HepG2 (cell line): Measurements from ENCODE around the gene UBL5. TPM values are rescaled to one million over a fixed set of nuclear protein-coding genes. Genes with fewer than 3 reads are reported as not detected.

ENCODE experiments used
- EED ChIP-seq: sonication (generic); formaldehyde crosslinking; IDR thresholded peaks from 2 replicates; pipeline ENCODE4 v1.5.0; 2020; ENCODE audit warnings: mild to moderate bottlenecking, missing genetic modification reagents
- ELK4 ChIP-seq: sonication (generic); formaldehyde crosslinking; IDR thresholded peaks from 2 replicates; pipeline ENCODE4 v1.9.0; 2021; ENCODE audit warnings: missing genetic modification reagents, borderline replicate concordance
- FUBP1 ChIP-seq: sonication (generic); formaldehyde crosslinking; IDR thresholded peaks from 2 replicates; pipeline ENCODE4 v1.5.1; 2020; ENCODE audit warnings: missing genetic modification reagents, mild to moderate bottlenecking, borderline replicate concordance
- GABPB1 ChIP-seq: IDR thresholded peaks from 2 replicates; pipeline ENCODE4 v1.6.1; 2016; ENCODE audit warnings: mild to moderate bottlenecking, missing genetic modification reagents, moderate library complexity, missing compliant biosample characterization
- GATAD1 ChIP-seq: IDR thresholded peaks from 2 replicates; pipeline ENCODE4 v1.6.1; 2016; ENCODE audit warnings: missing genetic modification reagents, missing compliant biosample characterization
- GLI4 ChIP-seq: sonication (generic); formaldehyde crosslinking; IDR thresholded peaks from 2 replicates; pipeline ENCODE4 v1.5.1; 2020; ENCODE audit warnings: missing genetic modification reagents, mild to moderate bottlenecking, moderate library complexity, borderline replicate concordance
- HOXA9 ChIP-seq: sonication (generic); formaldehyde crosslinking; IDR thresholded peaks from 2 replicates; pipeline ENCODE4 v1.8.1; 2022; ENCODE audit warnings: missing genetic modification reagents, mild to moderate bottlenecking, moderate library complexity, borderline replicate concordance
- JDP2 ChIP-seq: sonication (generic); formaldehyde crosslinking; IDR thresholded peaks from 2 replicates; pipeline ENCODE4 v1.8.1; 2022; ENCODE audit warnings: missing genetic modification reagents, borderline replicate concordance
- JUND ChIP-seq: sonication (generic); formaldehyde crosslinking; IDR thresholded peaks from 2 replicates; pipeline ENCODE4 v1.8.0; 2022; ENCODE audit warnings: mild to moderate bottlenecking, missing genetic modification reagents
- KMT2A ChIP-seq: sonication (generic); formaldehyde crosslinking; IDR thresholded peaks from 2 replicates; pipeline ENCODE4 v1.4.0; 2020; ENCODE audit warnings: missing genetic modification reagents
- MED8 ChIP-seq: sonication (generic); formaldehyde crosslinking; IDR thresholded peaks from 2 replicates; pipeline ENCODE4 v1.8.1; 2023; ENCODE audit warnings: mild to moderate bottlenecking, missing genetic modification reagents; ENCODE audit not compliant: insufficient replicate concordance
- NFE2L2 ChIP-seq: fragments of 150-350 bp; IDR thresholded peaks from 2 replicates; pipeline ENCODE4 v1.6.1; 2014; ENCODE audit warnings: low read length
- NRL ChIP-seq: sonication (generic); formaldehyde crosslinking; IDR thresholded peaks from 2 replicates; pipeline ENCODE4 v1.5.0; 2020; ENCODE audit warnings: missing genetic modification reagents, mild to moderate bottlenecking, moderate library complexity, borderline replicate concordance
- PLRG1 ChIP-seq: fragments of 450-650 bp; conservative IDR thresholded peaks from 2 replicates; pipeline ENCODE4 v1.6.1; 2016
- SALL1 ChIP-seq: sonication (generic); formaldehyde crosslinking; IDR thresholded peaks from 2 replicates; pipeline ENCODE4 v1.8.0; 2022; ENCODE audit warnings: mild to moderate bottlenecking, missing genetic modification reagents
- SP1 ChIP-seq, 2 experiments: fragments of 450-650 bp in 1 of 2; sonication (generic) in 1 of 2; formaldehyde crosslinking in 1 of 2; IDR thresholded peaks; 2 replicates each; pipeline versions ENCODE4 v1.4.0 to v1.6.1; 2016 to 2020; ENCODE audit warnings: missing genetic modification reagents in 1 of 2
- SP4 ChIP-seq: sonication (generic); formaldehyde crosslinking; IDR thresholded peaks from 2 replicates; pipeline ENCODE4 v1.8.1; 2023; ENCODE audit warnings: mild to moderate bottlenecking, missing genetic modification reagents
- TIGD3 ChIP-seq: sonication (generic); formaldehyde crosslinking; IDR thresholded peaks from 2 replicates; pipeline ENCODE4 v1.5.1; 2020; ENCODE audit warnings: mild to moderate bottlenecking, missing genetic modification reagents, borderline replicate concordance
- WIZ ChIP-seq: sonication (generic); formaldehyde crosslinking; IDR thresholded peaks from 2 replicates; pipeline ENCODE4 v1.5.1; 2020; ENCODE audit warnings: mild to moderate bottlenecking, missing genetic modification reagents
- ZNF101 ChIP-seq: sonication (generic); formaldehyde crosslinking; IDR thresholded peaks from 2 replicates; pipeline ENCODE4 v1.4.0; 2020; ENCODE audit warnings: mild to moderate bottlenecking, low read depth, missing genetic modification reagents, borderline replicate concordance
- ZNF225 ChIP-seq: sonication (generic); formaldehyde crosslinking; IDR thresholded peaks from 2 replicates; pipeline ENCODE4 v1.4.0; 2020; ENCODE audit warnings: mild to moderate bottlenecking, missing genetic modification reagents
- ZNF343 ChIP-seq: sonication (generic); formaldehyde crosslinking; IDR thresholded peaks from 2 replicates; pipeline ENCODE4 v1.4.0; 2020; ENCODE audit warnings: mild to moderate bottlenecking, missing genetic modification reagents
- ZNF891 ChIP-seq: sonication (generic); formaldehyde crosslinking; IDR thresholded peaks from 2 replicates; pipeline ENCODE4 v1.5.0; 2020; ENCODE audit warnings: mild to moderate bottlenecking, missing genetic modification reagents
- ZSCAN22 ChIP-seq: sonication (generic); formaldehyde crosslinking; IDR thresholded peaks from 2 replicates; pipeline ENCODE4 v1.4.0; 2020; ENCODE audit warnings: mild to moderate bottlenecking, missing genetic modification reagents
- polyA plus RNA-seq, 8 experiments: library from polyadenylated mRNA; depleted of rRNA in 3 of 8; stranded (reverse) in 7 of 8; unstranded in 1 of 8; fragments of >200 nt; fragmentation: Illumina TruSeq in 4 of 8; extraction: Trizol in 4 of 8; gene quantifications; 2 replicates each; pipeline versions ENCODE4 v1.2.1 to v1.2.3, GENCODE V29; 2011 to 2016; ENCODE audit warnings: low read depth in 4 of 8, missing spikeins in 1 of 8, mixed read lengths in 1 of 8; ENCODE audit not compliant: insufficient read depth in 1 of 8
- total RNA-seq, 5 experiments: library from RNA; depleted of rRNA; stranded (reverse); fragments of >200 nt; fragmentation: Illumina TruSeq; extraction: Trizol; gene quantifications; 2 replicates each; pipeline ENCODE4 v1.2.3, GENCODE V29; 2016; ENCODE audit warnings: low read depth in 1 of 5
- TF ChIP-seq, protein P1 (sequence below): sonication (generic); IDR thresholded peaks from 2 replicates; pipeline ENCODE4 v1.6.1; 2016; ENCODE audit warnings: low read depth, borderline replicate concordance

Gene UBL5
- total and polyA plus RNA-seq, 2 of the 13 experiments (the other 11 are each of a cell fraction or from before 2014, with no cell fraction given): 373 to 487 TPM

- TF ChIP-seq TIGD3 (CRISPR knock-in tag): no peak
- TF ChIP-seq SALL1: peak; percentile 62
- peak; percentile 93 for TF ChIP-seq SP4 (CRISPR knock-in tag)
- 0 out of 2 replicates have a peak, but pooled peaks have one; percentile 67 for TF ChIP-seq GLI4 (CRISPR knock-in tag)
- TF ChIP-seq ZNF891 (CRISPR knock-in tag): peak; percentile 78; the same call in 1 of the 2 replicates
- peak; percentile 99 for TF ChIP-seq GATAD1 (CRISPR knock-in tag)
- TF ChIP-seq, protein P1, sequence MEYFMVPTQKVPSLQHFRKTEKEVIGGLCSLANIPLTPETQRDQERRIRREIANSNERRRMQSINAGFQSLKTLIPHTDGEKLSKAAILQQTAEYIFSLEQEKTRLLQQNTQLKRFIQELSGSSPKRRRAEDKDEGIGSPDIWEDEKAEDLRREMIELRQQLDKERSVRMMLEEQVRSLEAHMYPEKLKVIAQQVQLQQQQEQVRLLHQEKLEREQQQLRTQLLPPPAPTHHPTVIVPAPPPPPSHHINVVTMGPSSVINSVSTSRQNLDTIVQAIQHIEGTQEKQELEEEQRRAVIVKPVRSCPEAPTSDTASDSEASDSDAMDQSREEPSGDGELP: no peak; the same call in 1 of the 2 replicates
- TF ChIP-seq SP1 (IDR thresholded peaks at IDR 0.05): no peak
- peak; percentile 71 for TF ChIP-seq SP1 (CRISPR knock-in tag; IDR thresholded peaks at IDR 0.05)
- TF ChIP-seq WIZ (CRISPR knock-in tag): peak; percentile 62; the same call in 1 of the 2 replicates
- TF ChIP-seq FUBP1 (CRISPR knock-in tag): no peak
- TF ChIP-seq ELK4 (CRISPR knock-in tag): no peak
- TF ChIP-seq ZSCAN22 (CRISPR knock-in tag): no peak
- TF ChIP-seq JDP2 (CRISPR knock-in tag): no peak
- TF ChIP-seq ZNF225 (CRISPR knock-in tag): peak; percentile 85; the same call in 1 of the 2 replicates
- no peak for TF ChIP-seq ZNF101 (CRISPR knock-in tag)
- TF ChIP-seq KMT2A (CRISPR knock-in tag): no peak; the same call in 1 of the 2 replicates
- no peak for TF ChIP-seq HOXA9 (CRISPR knock-in tag)
- TF ChIP-seq NRL (CRISPR knock-in tag): peak; percentile 89; the same call in 1 of the 2 replicates
- TF ChIP-seq EED (CRISPR knock-in tag): peak; percentile 50; the same call in 1 of the 2 replicates
- TF ChIP-seq JUND (CRISPR knock-in tag): no peak
- TF ChIP-seq ZNF343 (CRISPR knock-in tag): no peak
- no peak for TF ChIP-seq PLRG1
- TF ChIP-seq MED8 (CRISPR knock-in tag): peak; percentile 85
- TF ChIP-seq GABPB1: peak; percentile 98
- TF ChIP-seq NFE2L2: no peak
Observed at GRCh38 chr19:9818734-9819595, 8.8 kb upstream of the UBL5 start, which contains the start of gene FBXL12 (continued).
